PFSK-1 (cell line): ENCODE measurements around the gene SCNN1G.

Experiments used
- POLR2AphosphoS5 ChIP-seq: IDR thresholded peaks from 2 replicates; pipeline ENCODE4 v1.6.1; 2012; ENCODE audit warnings: low read depth, mild to moderate bottlenecking, control low read depth, low read length, moderate library complexity
- TAF1 ChIP-seq: IDR thresholded peaks from 2 replicates; pipeline ENCODE4 v1.6.1; 2012; ENCODE audit warnings: low read length, control low read depth, borderline replicate concordance; ENCODE audit not compliant: insufficient read depth

GRCh38 chr16:23217646-23218045 lies 35.1 kb downstream of the SCNN1G start:
- no peak for TF ChIP-seq TAF1
- no peak for TF ChIP-seq POLR2AphosphoS5
